ENCODE results near the gene TLL2. TPM values are rescaled to one million over a fixed set of nuclear protein-coding genes. Genes with fewer than 3 reads are reported as not detected.

Gene TLL2
- total and polyA plus RNA-seq, 2 donors (not counting 3 experiments of a cell fraction or from before 2014, with no cell fraction given): 0.03 to 0.20 TPM

GRCh38 chr10:96457341-96457740 lies 56.4 kb downstream of the TLL2 start:
- no peaks in the 10 kb centered on the region for H3K79me2 ChIP-seq (ENCODE audit: control insufficient read depth, insufficient read depth, low read length)
- H3K27me3 ChIP-seq (ENCODE audit: control insufficient read depth in 2 of 2, insufficient read depth in 2 of 2, low read length in 2 of 2): no peaks in the 10 kb centered on the region
- H3K4me1 ChIP-seq (ENCODE audit: control insufficient read depth, extremely low read depth, insufficient read depth, low read length): no peaks in the 10 kb centered on the region
- H2AFZ ChIP-seq (ENCODE audit: low read depth, low read length): no peak overlapping the region
- no peaks in the 10 kb centered on the region for H4K20me1 ChIP-seq (replicated peaks; ENCODE audit: control insufficient read depth, extremely low read depth, insufficient read depth, low read length)
- FAIRE-seq (no peak), DNase-seq (ENCODE audit: low read depth, low spot score) (no peak)
- ChIA-PET CTCF (interaction anchor here (0.8 to 1.4 kb wide), 2 partner anchors 10 to 33 kb away, joined by 3 to 4 read pairs; no protein-coding TSS in a partner anchor), POLR2A (no interaction called here)
- H3K4me3 ChIP-seq (replicated peaks in 1 of 3; ENCODE audit: insufficient read depth in 1 of 3, low read depth in 1 of 3, low read length in 3 of 3): no peak overlapping the region
- dilution Hi-C loops (cut with MboI; ENCODE audit: extremely low pct_ligation_motif_present, low sequenced_read_pairs): no loop called here
- no peaks in the 10 kb centered on the region for H3K9me3 ChIP-seq (replicated peaks; ENCODE audit: control insufficient read depth, insufficient read depth, low read length)
- H3K4me2 ChIP-seq (ENCODE audit: insufficient read depth, low read length): no peak overlapping the region
- no peak overlapping the region for H3K27ac ChIP-seq (ENCODE audit: insufficient read depth, low read depth, low read length)
- no peak for TF ChIP-seq CTCF (IDR thresholded peaks at IDR 0.05; ENCODE audit: extremely low read depth in 1 of 2, insufficient read depth in 1 of 2, low read depth in 1 of 2, low read length in 2 of 2)
- TF ChIP-seq JUN (IDR thresholded peaks at IDR 0.05; ENCODE audit: borderline replicate concordance, insufficient read depth, insufficient read length, low read depth): no peak
- TF ChIP-seq POLR2A (IDR thresholded peaks at IDR 0.05; ENCODE audit: low read depth, low read length): no peak
- TF ChIP-seq MAX (IDR thresholded peaks at IDR 0.05; ENCODE audit: insufficient read depth, insufficient read length): no peak
- TF ChIP-seq MYC (IDR thresholded peaks at IDR 0.05; ENCODE audit: low read depth, low read length): no peak
- no peak for TF ChIP-seq EZH2 (IDR thresholded peaks at IDR 0.05; ENCODE audit: borderline replicate concordance, low read depth, low read length, severe bottlenecking)
- no peak for TF ChIP-seq FOS (IDR thresholded peaks at IDR 0.05; ENCODE audit: borderline replicate concordance, insufficient read depth, low read length)
- no peak for TF ChIP-seq GATA2 (IDR thresholded peaks at IDR 0.05; ENCODE audit: insufficient read depth, insufficient read length, low read depth, low read length)
- BruUV-seq (replicated peaks): no TSS peak
- no peaks in the 10 kb centered on the region for H3K36me3 ChIP-seq (ENCODE audit: control insufficient read depth in 2 of 2, extremely low read depth in 1 of 2, insufficient read depth in 2 of 2, low read length in 2 of 2)
- H3K9ac ChIP-seq (replicated peaks; ENCODE audit: extremely low read depth, insufficient read depth, low read length): no peak overlapping the region
- intact Hi-C loops (cut with micrococcal nuclease): no loop called here
- no peaks in the 10 kb centered on the region for H3K9me1 ChIP-seq (replicated peaks; ENCODE audit: control insufficient read depth, extremely low read depth, insufficient read depth, low read length)
